Neural cell (in vitro differentiated cells): ENCODE measurements around the gene WDR20. TPM values are rescaled to one million over a fixed set of nuclear protein-coding genes. Genes with fewer than 3 reads are reported as not detected.

Source experiments
- H2AFZ ChIP-seq: fragments of 200-600, 300-800 bp; sonication (generic), shearing (Covaris generic); 2 replicates; pipeline ENCODE4 v1.6.0; 2014; ENCODE audit warnings: low read depth, mild to moderate bottlenecking, antibody characterized with exemption, low read length, moderate library complexity
- H3F3A ChIP-seq: fragments of 200-600 bp; shearing (Covaris generic); 2 replicates; pipeline ENCODE4 v1.6.1; 2016; ENCODE audit warnings: mild to moderate bottlenecking, moderate library complexity, mixed read lengths, antibody characterized with exemption, low read length; ENCODE audit not compliant: insufficient read depth, poor library complexity, severe bottlenecking
- H3K27ac ChIP-seq: fragments of 200-600, 300-800 bp; sonication (generic), shearing (Covaris generic); 2 replicates; pipeline ENCODE4 v1.5.1; 2014; ENCODE audit warnings: mild to moderate bottlenecking, low read length, moderate library complexity
- H3K27me3 ChIP-seq: fragments of 300-800, 200-600 bp; sonication (generic), shearing (Covaris generic); 2 replicates; pipeline ENCODE4 v1.6.0; 2014; ENCODE audit warnings: mild to moderate bottlenecking, low read depth, low read length, moderate library complexity; ENCODE audit not compliant: insufficient read depth
- H3K36me3 ChIP-seq: fragments of 300-800, 200-600 bp; sonication (generic), shearing (Covaris generic); 2 replicates; pipeline ENCODE4 v1.5.1; 2014; ENCODE audit warnings: mild to moderate bottlenecking, antibody characterized with exemption, low read length, moderate library complexity; ENCODE audit not compliant: insufficient read depth
- H3K4me2 ChIP-seq: fragments of 300-800, 200-600 bp; sonication (generic), shearing (Covaris generic); 2 replicates; pipeline ENCODE4 v1.6.0; 2014; ENCODE audit warnings: mild to moderate bottlenecking, low read length
- H3K4me3 ChIP-seq: fragments of 300-800, 200-600 bp; sonication (generic), shearing (Covaris generic); 2 replicates; pipeline ENCODE4 v1.5.1; 2014; ENCODE audit warnings: mild to moderate bottlenecking, low read length, moderate library complexity
- H3K79me2 ChIP-seq: fragments of 200-600 bp; shearing (Covaris generic); replicated peaks from 2 replicates; pipeline ENCODE4 v1.6.0; 2014; ENCODE audit warnings: mild to moderate bottlenecking, low read length, moderate library complexity; ENCODE audit not compliant: insufficient read depth
- H3K9ac ChIP-seq: fragments of 300-800, 200-600 bp; sonication (generic), shearing (Covaris generic); 2 replicates; pipeline ENCODE4 v1.6.1; 2016; ENCODE audit warnings: mild to moderate bottlenecking, low read length, mixed read lengths
- H3K9me2 ChIP-seq: fragments of 200-600 bp; shearing (Covaris generic); 2 replicates; pipeline ENCODE4 v1.6.1; 2016; ENCODE audit warnings: mild to moderate bottlenecking, low read length, mixed read lengths; ENCODE audit not compliant: insufficient read depth
- H3K9me3 ChIP-seq: fragments of 200-600, 300-800 bp; sonication (generic), shearing (Covaris generic); 2 replicates; pipeline ENCODE4 v1.6.1; 2016; ENCODE audit warnings: mild to moderate bottlenecking, mixed run types, low read length, moderate library complexity, mixed read lengths
- H4K20me1 ChIP-seq: fragments of 200-600 bp; shearing (Covaris generic); 2 replicates; pipeline ENCODE4 v1.6.1; 2016; ENCODE audit warnings: mild to moderate bottlenecking, mixed run types; ENCODE audit not compliant: insufficient read depth
- CTCF ChIP-seq: fragments of 450-650 bp; IDR thresholded peaks from 2 replicates; pipeline ENCODE4 v1.5.1; 2014; ENCODE audit warnings: antibody characterized with exemption, mild to moderate bottlenecking, moderate library complexity; ENCODE audit not compliant: poor library complexity, severe bottlenecking
- EP300 ChIP-seq: fragments of 450-650 bp; conservative IDR thresholded peaks from 2 replicates; pipeline ENCODE4 v1.6.1; 2014; ENCODE audit warnings: antibody characterized with exemption, mild to moderate bottlenecking, moderate library complexity; ENCODE audit not compliant: poor library complexity, severe bottlenecking
- EZH2 ChIP-seq: fragments of 200-600, 300-800 bp; shearing (Covaris generic), sonication (generic); IDR thresholded peaks from 2 replicates; pipeline ENCODE4 v1.6.1; 2014; ENCODE audit warnings: antibody characterized with exemption, low read length, borderline replicate concordance, mild to moderate bottlenecking; ENCODE audit not compliant: insufficient read depth, poor library complexity, severe bottlenecking
- MXI1 ChIP-seq: fragments of 450-650 bp; conservative IDR thresholded peaks from 2 replicates; pipeline ENCODE4 v1.6.1; 2014; ENCODE audit warnings: antibody characterized with exemption, mild to moderate bottlenecking; ENCODE audit not compliant: poor library complexity, severe bottlenecking
- POLR2AphosphoS5 ChIP-seq: IDR thresholded peaks from 2 replicates; pipeline ENCODE4 v1.6.1; 2012
- RAD21 ChIP-seq: fragments of 450-650 bp; conservative IDR thresholded peaks from 2 replicates; pipeline ENCODE4 v1.6.1; 2014; ENCODE audit warnings: antibody characterized with exemption, mild to moderate bottlenecking, moderate library complexity
- REST ChIP-seq: IDR thresholded peaks from 2 replicates; pipeline ENCODE4 v1.6.1; 2012; ENCODE audit warnings: borderline replicate concordance
- SMC3 ChIP-seq: fragments of 450-650 bp; conservative IDR thresholded peaks from 2 replicates; pipeline ENCODE4 v1.6.1; 2014; ENCODE audit warnings: antibody characterized with exemption, mild to moderate bottlenecking, moderate library complexity; ENCODE audit not compliant: poor library complexity
- TAF1 ChIP-seq: IDR thresholded peaks from 2 replicates; pipeline ENCODE4 v1.6.1; 2012; ENCODE audit warnings: low read depth
- polyA plus RNA-seq: library from polyadenylated mRNA; depleted of rRNA; stranded (reverse); fragments of >200 nt; gene quantifications from 2 replicates; pipeline ENCODE4 v1.2.3, GENCODE V29; 2014

The WDR20 gene
- polyA plus RNA-seq, 1 donor from 2014 or later: 28.6 TPM

- Histone ChIP-seq H3F3A (no peaks in the 10 kb centered on the region), H4K20me1 (no peaks in the 10 kb centered on the region), H3K4me2 (no peak overlapping the region), H3K27ac (no peak overlapping the region), H3K9me2 (no peaks in the 10 kb centered on the region), H3K79me2 (peaks cover 64% of the 10 kb centered on the region), H3K9ac (no peak overlapping the region), H3K36me3 (no peaks in the 10 kb centered on the region), H3K9me3 (no peaks in the 10 kb centered on the region), H3K4me3 (no peak overlapping the region), H3K27me3 (no peaks in the 10 kb centered on the region), H2AFZ (no peak overlapping the region)
- TF ChIP-seq POLR2AphosphoS5: no peak
Observed at GRCh38 chr14:102145395-102145794, 5.7 kb downstream of the WDR20 start.

- H3K27ac ChIP-seq: no peak overlapping the region
- no peak overlapping the region for H2AFZ ChIP-seq
- H3K9me3 ChIP-seq: no peaks in the 10 kb centered on the region
- H3K4me2 ChIP-seq: no peak overlapping the region
- no peaks in the 10 kb centered on the region for H3F3A ChIP-seq
- H3K27me3 ChIP-seq: no peaks in the 10 kb centered on the region
- peaks cover 58% of the 10 kb centered on the region for H3K79me2 ChIP-seq
- H3K4me3 ChIP-seq: no peak overlapping the region
- H3K36me3 ChIP-seq: no peaks in the 10 kb centered on the region
- no peaks in the 10 kb centered on the region for H3K9me2 ChIP-seq
- H4K20me1 ChIP-seq: no peaks in the 10 kb centered on the region
- no peak for TF ChIP-seq CTCF
- TF ChIP-seq POLR2AphosphoS5: no peak
- no peak for TF ChIP-seq EP300
- H3K9ac ChIP-seq: no peak overlapping the region
Observed at GRCh38 chr14:102146423-102146822, 6.7 kb downstream of the WDR20 start.

GRCh38 chr14:102150083-102150482 is 10.4 kb downstream of the WDR20 start:
- Histone ChIP-seq H3K9me2 (no peaks in the 10 kb centered on the region), H3K4me3 (no peak overlapping the region), H3K9me3 (no peaks in the 10 kb centered on the region), H3K36me3 (no peaks in the 10 kb centered on the region), H3K27me3 (no peaks in the 10 kb centered on the region), H3K9ac (no peak overlapping the region), H3F3A (no peaks in the 10 kb centered on the region), H3K27ac (no peak overlapping the region), H2AFZ (no peak overlapping the region), H4K20me1 (no peaks in the 10 kb centered on the region), H3K4me2 (no peak overlapping the region), H3K79me2 (peaks cover 35% of the 10 kb centered on the region)
- TF ChIP-seq SMC3: no peak
- no peak for TF ChIP-seq MXI1
- no peak for TF ChIP-seq EP300
- TF ChIP-seq POLR2AphosphoS5: no peak
- TF ChIP-seq EZH2: no peak
- TF ChIP-seq RAD21: no peak
- no peak for TF ChIP-seq REST
- TF ChIP-seq TAF1: no peak
- TF ChIP-seq CTCF: no peak
